A549 (cell line): ENCODE data around the gene PRAMEF12. TPM values are rescaled to one million over a fixed set of nuclear protein-coding genes. Genes with fewer than 3 reads are reported as not detected.

Source experiments
- ATAC-seq, 2 experiments: fragments of 200-7000 bp in 1 of 2; fragments of >200 bp in 1 of 2; cut with Nextera tagmentation in 1 of 2; cut with Tn5 transposase in 1 of 2; 3 replicates each; pipeline versions ENCODE4 v1.8.0 to v1.9.1; 2018 to 2020; ENCODE audit warnings: mild to moderate bottlenecking in 1 of 2, moderate library complexity in 1 of 2
- CTCF ChIA-PET: fragments of 300-600 bp; sonication (Branson Sonifier 250); formaldehyde crosslinking; extraction: SDS; loops from one replicate; lab custom pipeline; 2021; ENCODE audit warnings: antibody characterized with exemption, inconsistent platforms; lab: Yijun Ruan, JAX
- POLR2A ChIA-PET: fragments of 350-600 bp; formaldehyde crosslinking; extraction: SDS; loops from one replicate; lab custom pipeline; 2021; ENCODE audit warnings: antibody characterized with exemption, inconsistent platforms; lab: Yijun Ruan, JAX
- DNase-seq, 2 experiments: peaks; one replicate each; pipeline versions ENCODE4 v3.0.0 to v3.0.0-alpha.2; 2011 to 2016; ENCODE audit warnings: low read depth in 1 of 2, low spot score in 1 of 2
- FAIRE-seq: peaks from 2 replicates; lab custom pipeline; 2011; peaks lifted over from hg19 to GRCh38; lab: Jason Lieb, UNC
- H3K27ac ChIP-seq, 2 experiments: fragments of >200 bp; sonication (Bioruptor Twin); formaldehyde crosslinking; 3 replicates each; pipeline ENCODE4 v1.5.1; 2016 to 2017
- H3K4me1 ChIP-seq: fragments of >200 bp; sonication (Bioruptor Twin); formaldehyde crosslinking; 3 replicates; pipeline ENCODE4 v1.6.1; 2016
- H3K4me2 ChIP-seq: fragments of >200 bp; sonication (Bioruptor Twin); formaldehyde crosslinking; 3 replicates; pipeline ENCODE4 v1.6.1; 2016
- H3K4me3 ChIP-seq: fragments of >200 bp; sonication (Bioruptor Twin); formaldehyde crosslinking; 3 replicates; pipeline ENCODE4 v1.5.1; 2016
- H3K9me3 ChIP-seq: fragments of >200 bp; sonication (Bioruptor Twin); formaldehyde crosslinking; 3 replicates; pipeline ENCODE4 v1.6.1; 2016
- ATOH8 ChIP-seq: fragments of 250-450 bp; sonication (Bioruptor Pico); IDR thresholded peaks from 2 replicates; pipeline ENCODE4 v1.5.0; 2020; ENCODE audit warnings: low read depth, mild to moderate bottlenecking, moderate library complexity
- BCL3 ChIP-seq: fragments of >200 bp; sonication (Bioruptor Twin); formaldehyde crosslinking; IDR thresholded peaks from 3 replicates; pipeline ENCODE4 v1.6.1; 2016
- BHLHE40 ChIP-seq: IDR thresholded peaks from 2 replicates; pipeline ENCODE4 v1.6.1; 2012; ENCODE audit warnings: low read depth, low read length, inconsistent platforms
- CBX8 ChIP-seq: fragments of 200-600 bp; sonication (generic); IDR thresholded peaks from 2 replicates; pipeline ENCODE4 v1.6.1; 2016
- CEBPB ChIP-seq, 2 experiments: fragments of >200 bp in 1 of 2; sonication (Bioruptor Twin) in 1 of 2; formaldehyde crosslinking in 1 of 2; IDR thresholded peaks; 2 replicates each; pipeline ENCODE4 v1.6.1; 2012 to 2016
- CHD4 ChIP-seq: fragments of 200-600 bp; sonication (generic); IDR thresholded peaks from 2 replicates; pipeline ENCODE4 v1.6.1; 2016; ENCODE audit warnings: antibody characterized with exemption, mild to moderate bottlenecking, borderline replicate concordance
- CTCF ChIP-seq: fragments of >200 bp; sonication (Bioruptor Twin); formaldehyde crosslinking; IDR thresholded peaks from 3 replicates; pipeline ENCODE4 v1.5.1; 2016
- E2F6 ChIP-seq: IDR thresholded peaks from 2 replicates; pipeline ENCODE4 v1.6.1; 2012; ENCODE audit warnings: low read depth, borderline replicate concordance
- EP300 ChIP-seq, 2 experiments: fragments of >200 bp; sonication (Bioruptor Twin); formaldehyde crosslinking; IDR thresholded peaks; 2 replicates in 1 of 2; 3 replicates in 1 of 2; pipeline ENCODE4 v1.6.1; 2016 to 2017
- ESRRA ChIP-seq: fragments of 150-350 bp; IDR thresholded peaks from 2 replicates; pipeline ENCODE4 v1.6.1; 2014; ENCODE audit warnings: mild to moderate bottlenecking, low read length, borderline replicate concordance
- FOSB ChIP-seq: fragments of 250-450 bp; sonication (Bioruptor Pico); IDR thresholded peaks from 2 replicates; pipeline ENCODE4 v1.5.0; 2020; ENCODE audit warnings: mild to moderate bottlenecking, moderate library complexity
- FOXS1 ChIP-seq: fragments of 250-450 bp; sonication (Bioruptor Pico); IDR thresholded peaks from 2 replicates; pipeline ENCODE4 v1.5.0; 2020; ENCODE audit warnings: mild to moderate bottlenecking, moderate library complexity
- GATA3 ChIP-seq: IDR thresholded peaks from 2 replicates; pipeline ENCODE4 v1.6.1; 2012; ENCODE audit warnings: borderline replicate concordance
- HMGXB4 ChIP-seq: fragments of 250-450 bp; sonication (Bioruptor Pico); IDR thresholded peaks from 2 replicates; pipeline ENCODE4 v1.5.0; 2021; ENCODE audit warnings: mild to moderate bottlenecking, moderate library complexity, borderline replicate concordance
- HOXA7 ChIP-seq: fragments of 250-450 bp; sonication (Bioruptor Pico); IDR thresholded peaks from 2 replicates; pipeline ENCODE4 v1.5.0; 2020; ENCODE audit warnings: mild to moderate bottlenecking, moderate library complexity
- HOXB13 ChIP-seq: fragments of 250-450 bp; sonication (Bioruptor Pico); IDR thresholded peaks from 2 replicates; pipeline ENCODE4 v1.5.0; 2020; ENCODE audit warnings: low read depth, mild to moderate bottlenecking, moderate library complexity
- JUNB ChIP-seq: fragments of >200 bp; sonication (Bioruptor Twin); formaldehyde crosslinking; IDR thresholded peaks from 2 replicates; pipeline ENCODE4 v1.6.1; 2016
- KDM1A ChIP-seq: fragments of 200-600 bp; sonication (generic); IDR thresholded peaks from 2 replicates; pipeline ENCODE4 v1.6.1; 2016; ENCODE audit warnings: low read depth, mild to moderate bottlenecking
- KDM5A ChIP-seq: fragments of 200-600 bp; sonication (generic); IDR thresholded peaks from 2 replicates; pipeline ENCODE4 v1.6.1; 2016; ENCODE audit warnings: antibody characterized with exemption, mild to moderate bottlenecking
- MAX ChIP-seq: IDR thresholded peaks from 2 replicates; pipeline ENCODE4 v1.6.1; 2012
- POLR2A ChIP-seq: IDR thresholded peaks from 2 replicates; pipeline ENCODE4 v1.6.1; 2012; ENCODE audit warnings: mild to moderate bottlenecking, low read length
- POLR2AphosphoS2 ChIP-seq: conservative IDR thresholded peaks from 2 replicates; pipeline ENCODE4 v1.6.1; 2012; ENCODE audit warnings: low read length, improper control_type of control experiment, inconsistent platforms
- RFX5 ChIP-seq: fragments of 450-650 bp; IDR thresholded peaks from 2 replicates; pipeline ENCODE4 v1.7.1; 2014; ENCODE audit warnings: antibody characterized with exemption, mild to moderate bottlenecking, moderate library complexity
- SREBF2 ChIP-seq: fragments of 450-650 bp; IDR thresholded peaks from 2 replicates; pipeline ENCODE4 v1.6.1; 2014; ENCODE audit warnings: mild to moderate bottlenecking, moderate library complexity
- TFCP2L1 ChIP-seq: fragments of 250-450 bp; sonication (Bioruptor Pico); IDR thresholded peaks from 2 replicates; pipeline ENCODE4 v1.5.0; 2021; ENCODE audit warnings: mild to moderate bottlenecking
- ZC3H11A ChIP-seq: fragments of 450-650 bp; IDR thresholded peaks from 2 replicates; pipeline ENCODE4 v1.6.1; 2014; ENCODE audit warnings: antibody characterized with exemption, mild to moderate bottlenecking
- ZSCAN20 ChIP-seq: fragments of 250-450 bp; sonication (Bioruptor Pico); IDR thresholded peaks from 2 replicates; pipeline ENCODE4 v1.8.0; 2022; ENCODE audit warnings: mild to moderate bottlenecking, moderate library complexity
- WGBS: methylation state at CpG from one replicate; pipeline ENCODE4 v1.1.6; 2017; ENCODE audit errors: missing lambda C conversion rate; 5-methylcytosine and 5-hydroxymethylcytosine counted together
- polyA plus RNA-seq, 4 experiments: library from polyadenylated mRNA; depleted of rRNA in 3 of 4; stranded (reverse); fragments of >200 nt; fragmentation: RNase III in 1 of 4; extraction: RNeasy Plus Mini Kit Qiagen cat#74134 plus additional on column Dnase treatment in 1 of 4; gene quantifications; 2 replicates in 3 of 4; 3 replicates in 1 of 4; pipeline ENCODE4 v1.2.3, GENCODE V29; 2011 to 2017

Gene PRAMEF12
- polyA plus RNA-seq, 2 of the 4 experiments (the other 2 are of a cell fraction) = not detected

GRCh38 chr1:12769031-12769430 is 4.5 kb upstream of the PRAMEF12 start:
- 0% methylated on average over 1 of the region's 2 CpGs for WGBS
- ATAC-seq = no peak
- FAIRE-seq = no peak
- H3K4me2 ChIP-seq = no peak overlapping the region
- ChIA-PET POLR2A (no interaction called here), CTCF (no interaction called here)
- no peaks in the 10 kb centered on the region for H3K9me3 ChIP-seq
- DNase-seq = no peak
- TF ChIP-seq CEBPB (IDR thresholded peaks at IDR 0.05) (no peak), CTCF (no peak), POLR2A (no peak), BHLHE40 (no peak), HOXA7 (CRISPR knock-in tag) (no peak), TFCP2L1 (CRISPR knock-in tag) (no peak), SREBF2 (no peak), BCL3 (no peak), FOSB (CRISPR knock-in tag) (no peak), GATA3 (no peak), ZC3H11A (no peak), CBX8 (no peak), MAX (no peak), EP300 (IDR thresholded peaks at IDR 0.05) (no peak)
- H3K4me1 ChIP-seq = no peaks in the 10 kb centered on the region
- H3K4me3 ChIP-seq = no peak overlapping the region
- H3K27ac ChIP-seq = no peak overlapping the region

GRCh38 chr1:12769976-12770505 is 3.5 kb upstream of the PRAMEF12 start:
- ATAC-seq = no peak
- no peak for DNase-seq
- no peak overlapping the region for H3K4me2 ChIP-seq
- H3K27ac ChIP-seq = no peak overlapping the region
- ChIA-PET CTCF (no interaction called here), POLR2A (no interaction called here)
- H3K9me3 ChIP-seq = no peaks in the 10 kb centered on the region
- H3K4me3 ChIP-seq = no peak overlapping the region
- WGBS = 8% methylated on average over 4 of the region's 7 CpGs
- H3K4me1 ChIP-seq = no peaks in the 10 kb centered on the region
- FAIRE-seq = no peak
- TF ChIP-seq ATOH8 (CRISPR knock-in tag) (no peak), HMGXB4 (CRISPR knock-in tag) (no peak), ZC3H11A (no peak), FOXS1 (no peak), POLR2AphosphoS2 (no peak), HOXA7 (CRISPR knock-in tag) (no peak), TFCP2L1 (CRISPR knock-in tag) (no peak), JUNB (no peak), CBX8 (no peak), ESRRA (no peak), KDM5A (no peak), POLR2A (no peak), CHD4 (no peak), HOXB13 (CRISPR knock-in tag) (no peak), E2F6 (no peak), MAX (no peak), BCL3 (no peak), KDM1A (no peak), ZSCAN20 (CRISPR knock-in tag) (no peak), RFX5 (no peak)
